ENCODE measurements around the gene RANBP17. TPM values are rescaled to one million over a fixed set of nuclear protein-coding genes. Genes with fewer than 3 reads are reported as not detected.

RANBP17 gene
- total RNA-seq, 2 donors from 2014 or later: not detected

GRCh38 chr5:171226096-171226754 lies 364.4 kb downstream of the RANBP17 start:
- H3K9me3 ChIP-seq (ENCODE audit: control insufficient read depth, low read length, poor library complexity, severe bottlenecking): no peaks in the 10 kb centered on the region
- ATAC-seq: no peak
- H3K4me1 Mint-ChIP-seq: peaks cover 10% of the 10 kb centered on the region
- no peak overlapping the region for H3K4me3 Mint-ChIP-seq
- no peak for DNase-seq
- H3K27me3 Mint-ChIP-seq: peaks cover 31% of the 10 kb centered on the region
- no peak overlapping the region for H3K27ac Mint-ChIP-seq
- no peaks in the 10 kb centered on the region for H3K36me3 Mint-ChIP-seq (ENCODE audit: low read depth)

- DNase-seq (no peak), ATAC-seq (no peak)
- peaks cover 26% of the 10 kb centered on the region for H3K27me3 Mint-ChIP-seq
- no peaks in the 10 kb centered on the region for H3K9me3 ChIP-seq (ENCODE audit: control insufficient read depth, low read length, poor library complexity, severe bottlenecking)
- H3K36me3 Mint-ChIP-seq (ENCODE audit: low read depth): no peaks in the 10 kb centered on the region
- peaks cover 10% of the 10 kb centered on the region for H3K4me1 Mint-ChIP-seq
- no peak overlapping the region for H3K27ac Mint-ChIP-seq
- H3K4me3 Mint-ChIP-seq: no peak overlapping the region
These were observed 365.0 kb downstream of the RANBP17 start for GRCh38 chr5:171226864-171227263.

- Mint-ChIP-seq H3K4me3 (no peak overlapping the region), H3K27ac (no peak overlapping the region), H3K36me3 (ENCODE audit: low read depth) (no peaks in the 10 kb centered on the region), H3K4me1 (no peaks in the 10 kb centered on the region), H3K27me3 (peaks cover 5% of the 10 kb centered on the region)
- no peaks in the 10 kb centered on the region for H3K9me3 ChIP-seq (ENCODE audit: control insufficient read depth, low read length, poor library complexity, severe bottlenecking)
- DNase-seq (no peak), ATAC-seq (no peak)
These were observed 374.8 kb downstream of the RANBP17 start for GRCh38 chr5:171236651-171237050.

GRCh38 chr5:171242521-171242920 lies 380.7 kb downstream of the RANBP17 start:
- DNase-seq: no peak
- Mint-ChIP-seq H3K27ac (no peak overlapping the region), H3K4me3 (no peak overlapping the region), H3K4me1 (no peaks in the 10 kb centered on the region), H3K27me3 (no peaks in the 10 kb centered on the region), H3K36me3 (ENCODE audit: low read depth) (no peaks in the 10 kb centered on the region)
- ATAC-seq: no peak
- H3K9me3 ChIP-seq (ENCODE audit: control insufficient read depth, low read length, poor library complexity, severe bottlenecking): no peaks in the 10 kb centered on the region

GRCh38 chr5:171246231-171246630 lies 384.4 kb downstream of the RANBP17 start:
- peaks cover 4% of the 10 kb centered on the region for H3K9me3 ChIP-seq (ENCODE audit: control insufficient read depth, low read length, poor library complexity, severe bottlenecking)
- no peaks in the 10 kb centered on the region for H3K4me1 Mint-ChIP-seq
- no peak overlapping the region for H3K27ac Mint-ChIP-seq
- DNase-seq: no peak
- no peak overlapping the region for H3K4me3 Mint-ChIP-seq
- H3K27me3 Mint-ChIP-seq: no peaks in the 10 kb centered on the region
- H3K36me3 Mint-ChIP-seq (ENCODE audit: low read depth): no peaks in the 10 kb centered on the region
- no peak for ATAC-seq

- no peaks in the 10 kb centered on the region for H3K36me3 Mint-ChIP-seq (ENCODE audit: low read depth)
- H3K27me3 Mint-ChIP-seq: no peaks in the 10 kb centered on the region
- no peak for ATAC-seq
- no peak for DNase-seq
- peaks cover 4% of the 10 kb centered on the region for H3K9me3 ChIP-seq (ENCODE audit: control insufficient read depth, low read length, poor library complexity, severe bottlenecking)
- H3K4me3 Mint-ChIP-seq: no peak overlapping the region
- H3K4me1 Mint-ChIP-seq: no peaks in the 10 kb centered on the region
- no peak overlapping the region for H3K27ac Mint-ChIP-seq
These were observed 387.6 kb downstream of the RANBP17 start for GRCh38 chr5:171249460-171249859.

- DNase-seq (no peak), ATAC-seq (no peak)
- H3K4me1 Mint-ChIP-seq: no peaks in the 10 kb centered on the region
- no peaks in the 10 kb centered on the region for H3K36me3 Mint-ChIP-seq (ENCODE audit: low read depth)
- no peaks in the 10 kb centered on the region for H3K27me3 Mint-ChIP-seq
- H3K9me3 ChIP-seq (ENCODE audit: control insufficient read depth, low read length, poor library complexity, severe bottlenecking): peaks cover 4% of the 10 kb centered on the region
- H3K27ac Mint-ChIP-seq: no peak overlapping the region
- H3K4me3 Mint-ChIP-seq: no peak overlapping the region
These were observed 388.9 kb downstream of the RANBP17 start for GRCh38 chr5:171250738-171251137.

GRCh38 chr5:171251519-171251918 lies 389.7 kb downstream of the RANBP17 start:
- DNase-seq (no peak), ATAC-seq (no peak)
- no peaks in the 10 kb centered on the region for H3K27me3 Mint-ChIP-seq
- H3K4me3 Mint-ChIP-seq: no peak overlapping the region
- no peak overlapping the region for H3K27ac Mint-ChIP-seq
- H3K36me3 Mint-ChIP-seq (ENCODE audit: low read depth): no peaks in the 10 kb centered on the region
- H3K9me3 ChIP-seq (ENCODE audit: control insufficient read depth, low read length, poor library complexity, severe bottlenecking): peaks cover 4% of the 10 kb centered on the region
- H3K4me1 Mint-ChIP-seq: no peaks in the 10 kb centered on the region

- Mint-ChIP-seq H3K4me3 (no peak overlapping the region), H3K36me3 (ENCODE audit: low read depth) (no peaks in the 10 kb centered on the region), H3K27ac (no peak overlapping the region), H3K27me3 (no peaks in the 10 kb centered on the region), H3K4me1 (no peaks in the 10 kb centered on the region)
- peaks cover 4% of the 10 kb centered on the region for H3K9me3 ChIP-seq (ENCODE audit: control insufficient read depth, low read length, poor library complexity, severe bottlenecking)
- DNase-seq (no peak), ATAC-seq (no peak)
These were observed 390.9 kb downstream of the RANBP17 start for GRCh38 chr5:171252674-171253073.

- peaks cover 8% of the 10 kb centered on the region for H3K27me3 Mint-ChIP-seq
- H3K36me3 Mint-ChIP-seq (ENCODE audit: low read depth): no peaks in the 10 kb centered on the region
- no peaks in the 10 kb centered on the region for H3K9me3 ChIP-seq (ENCODE audit: control insufficient read depth, low read length, poor library complexity, severe bottlenecking)
- H3K4me1 Mint-ChIP-seq: peaks cover 3% of the 10 kb centered on the region
- H3K4me3 Mint-ChIP-seq: no peak overlapping the region
- H3K27ac Mint-ChIP-seq: no peak overlapping the region
- ATAC-seq: no peak
- DNase-seq: no peak
These were observed 397.1 kb downstream of the RANBP17 start for GRCh38 chr5:171258737-171259415.

- H3K27me3 Mint-ChIP-seq: peaks cover 17% of the 10 kb centered on the region
- ATAC-seq (no peak), DNase-seq (no peak)
- no peaks in the 10 kb centered on the region for H3K36me3 Mint-ChIP-seq (ENCODE audit: low read depth)
- H3K4me1 Mint-ChIP-seq: peaks cover 15% of the 10 kb centered on the region
- no peak overlapping the region for H3K4me3 Mint-ChIP-seq
- no peak overlapping the region for H3K27ac Mint-ChIP-seq
- no peaks in the 10 kb centered on the region for H3K9me3 ChIP-seq (ENCODE audit: control insufficient read depth, low read length, poor library complexity, severe bottlenecking)
These were observed 399.5 kb downstream of the RANBP17 start for GRCh38 chr5:171261361-171261760.

- Mint-ChIP-seq H3K27ac (no peak overlapping the region), H3K4me1 (peaks cover 15% of the 10 kb centered on the region), H3K4me3 (no peak overlapping the region), H3K27me3 (peaks cover 17% of the 10 kb centered on the region), H3K36me3 (ENCODE audit: low read depth) (no peaks in the 10 kb centered on the region)
- no peak for ATAC-seq
- H3K9me3 ChIP-seq (ENCODE audit: control insufficient read depth, low read length, poor library complexity, severe bottlenecking): no peaks in the 10 kb centered on the region
- no peak for DNase-seq
These were observed 400.1 kb downstream of the RANBP17 start for GRCh38 chr5:171261904-171262303.

GRCh38 chr5:171263181-171263580 lies 401.4 kb downstream of the RANBP17 start:
- DNase-seq (no peak), ATAC-seq (no peak)
- H3K27me3 Mint-ChIP-seq: peaks cover 17% of the 10 kb centered on the region
- peaks cover 15% of the 10 kb centered on the region for H3K4me1 Mint-ChIP-seq
- H3K9me3 ChIP-seq (ENCODE audit: control insufficient read depth, low read length, poor library complexity, severe bottlenecking): no peaks in the 10 kb centered on the region
- H3K36me3 Mint-ChIP-seq (ENCODE audit: low read depth): no peaks in the 10 kb centered on the region
- no peak overlapping the region for H3K4me3 Mint-ChIP-seq
- H3K27ac Mint-ChIP-seq: no peak overlapping the region

GRCh38 chr5:171264843-171265242 lies 403.0 kb downstream of the RANBP17 start:
- Mint-ChIP-seq H3K27ac (no peak overlapping the region), H3K4me3 (peak overlapping the region; percentile 76), H3K36me3 (ENCODE audit: low read depth) (no peaks in the 10 kb centered on the region), H3K4me1 (peaks cover 15% of the 10 kb centered on the region), H3K27me3 (peaks cover 17% of the 10 kb centered on the region)
- ATAC-seq: no peak
- H3K9me3 ChIP-seq (ENCODE audit: control insufficient read depth, low read length, poor library complexity, severe bottlenecking): no peaks in the 10 kb centered on the region
- no peak for DNase-seq

Measured in T-helper 17 cell (primary cell).